HG03135 (cell line): Measurements from ENCODE around the gene CD34.

ENCODE experiments used
- ATAC-seq: cut with Tn5 transposase; IDR thresholded peaks from one replicate; pipeline ENCODE4 v1.9.1; 2021; ENCODE audit warnings: mild to moderate bottlenecking, moderate library complexity; ENCODE audit not compliant: unreplicated experiment

CD34 gene

GRCh38 chr1:207857447-207857846, 53.5 kb downstream of the CD34 start:
- no peak for ATAC-seq

GRCh38 chr1:207856276-207857023, 54.5 kb downstream of the CD34 start:
- no peak for ATAC-seq

GRCh38 chr1:207854001-207854400, 56.9 kb downstream of the CD34 start:
- no peak for ATAC-seq

GRCh38 chr1:207853372-207853757, 57.6 kb downstream of the CD34 start:
- no peak for ATAC-seq

GRCh38 chr1:207852576-207853371, 58.2 kb downstream of the CD34 start:
- ATAC-seq: no peak

GRCh38 chr1:207851696-207852095, 59.2 kb downstream of the CD34 start:
- ATAC-seq: no peak

GRCh38 chr1:207850621-207851407, 60.1 kb downstream of the CD34 start:
- no peak for ATAC-seq

GRCh38 chr1:207849646-207850045, 61.3 kb downstream of the CD34 start:
- ATAC-seq: no peak

- ATAC-seq: no peak
Observed at GRCh38 chr1:207849016-207849415, 61.9 kb downstream of the CD34 start.

- ATAC-seq: no peak
Observed at GRCh38 chr1:207848234-207848633, 62.7 kb downstream of the CD34 start.

GRCh38 chr1:207847116-207847515, 63.8 kb downstream of the CD34 start:
- ATAC-seq: no peak

- no peak for ATAC-seq
Observed at GRCh38 chr1:207845109-207845508, 65.8 kb downstream of the CD34 start.

- no peak for ATAC-seq
Observed at GRCh38 chr1:207844371-207844770, 66.6 kb downstream of the CD34 start.

- ATAC-seq: no peak
Observed at GRCh38 chr1:207842506-207842905, 68.4 kb downstream of the CD34 start.

- no peak for ATAC-seq
Observed at GRCh38 chr1:207841901-207842300, 69.0 kb downstream of the CD34 start.

GRCh38 chr1:207841293-207841692, 69.6 kb downstream of the CD34 start:
- ATAC-seq: no peak

- ATAC-seq: no peak
Observed at GRCh38 chr1:207840380-207840779, 70.5 kb downstream of the CD34 start.

- no peak for ATAC-seq
Observed at GRCh38 chr1:207839083-207839413, 71.9 kb downstream of the CD34 start.

- no peak for ATAC-seq
Observed at GRCh38 chr1:207838156-207839082, 72.5 kb downstream of the CD34 start.

- no peak for ATAC-seq
Observed at GRCh38 chr1:207837673-207838072, 73.3 kb downstream of the CD34 start.
